Measurements from ENCODE around the gene DDX56. TPM values are rescaled to one million over a fixed set of nuclear protein-coding genes. Genes with fewer than 3 reads are reported as not detected.

Gene DDX56
- total RNA-seq, 1 donor from 2014 or later = 53.5 TPM

- Histone ChIP-seq H3K4me1 (no peaks in the 10 kb centered on the region), H3K4me3 (no peak overlapping the region), H3K27me3 (no peaks in the 10 kb centered on the region), H3K36me3 (no peaks in the 10 kb centered on the region), H3K27ac (no peak overlapping the region), H3K9me3 (no peaks in the 10 kb centered on the region)
- intact Hi-C loops (cut with DNase I) = no loop called here
- DNase-seq (no peak), ATAC-seq (no peak)
- no peak for TF ChIP-seq CTCF (IDR thresholded peaks at IDR 0.05)
Measured at GRCh38 chr7:44547536-44548231, 26.0 kb downstream of the DDX56 start.

- H3K27me3 ChIP-seq = no peaks in the 10 kb centered on the region
- no peaks in the 10 kb centered on the region for H3K36me3 ChIP-seq
- intact Hi-C loops (cut with DNase I) = no loop called here
- no peak for TF ChIP-seq CTCF (IDR thresholded peaks at IDR 0.05)
- no peak overlapping the region for H3K27ac ChIP-seq
- no peaks in the 10 kb centered on the region for H3K4me1 ChIP-seq
- no peak for ATAC-seq
- no peaks in the 10 kb centered on the region for H3K9me3 ChIP-seq
- H3K4me3 ChIP-seq = no peak overlapping the region
- DNase-seq = peak; percentile 35
Measured at GRCh38 chr7:44541876-44542610, 31.7 kb downstream of the DDX56 start.

GRCh38 chr7:44541028-44541869 lies 32.5 kb downstream of the DDX56 start, which contains the start of gene NPC1L1:
TSS of gene NPC1L1 (minus strand) at chr7:44541330. CDS start at chr7:44541259, 71 bp downstream.
- Histone ChIP-seq H3K36me3 (no peaks in the 10 kb centered on the region), H3K9me3 (no peaks in the 10 kb centered on the region), H3K4me3 (no peak within 1 kb of the TSS), H3K4me1 (no peaks in the 10 kb centered on the region), H3K27me3 (no peaks in the 10 kb centered on the region), H3K27ac (no peak within 1 kb of the TSS)
- DNase-seq = peak; percentile 57
- ATAC-seq = no peak
- TF ChIP-seq CTCF (IDR thresholded peaks at IDR 0.05) = no peak
- intact Hi-C loops (cut with DNase I) = no loop called here

GRCh38 chr7:44540592-44541027 lies 33.1 kb downstream of the DDX56 start:
- Histone ChIP-seq H3K9me3 (no peaks in the 10 kb centered on the region), H3K4me3 (no peak overlapping the region), H3K27me3 (no peaks in the 10 kb centered on the region), H3K4me1 (no peaks in the 10 kb centered on the region), H3K27ac (no peak overlapping the region), H3K36me3 (no peaks in the 10 kb centered on the region)
- DNase-seq (peak; percentile 30), ATAC-seq (no peak)
- TF ChIP-seq CTCF (IDR thresholded peaks at IDR 0.05) = no peak
- intact Hi-C loops (cut with DNase I) = no loop called here

- Histone ChIP-seq H3K36me3 (no peaks in the 10 kb centered on the region), H3K4me3 (no peak overlapping the region), H3K27me3 (no peaks in the 10 kb centered on the region), H3K9me3 (no peaks in the 10 kb centered on the region), H3K4me1 (no peaks in the 10 kb centered on the region), H3K27ac (no peak overlapping the region)
- TF ChIP-seq CTCF (IDR thresholded peaks at IDR 0.05) = no peak
- ATAC-seq (no peak), DNase-seq (no peak)
- intact Hi-C loops (cut with DNase I) = no loop called here
Measured at GRCh38 chr7:44539669-44540506, 33.8 kb downstream of the DDX56 start.
